Measurements from ENCODE around the gene PRR12.

Gene PRR12

DNA sequence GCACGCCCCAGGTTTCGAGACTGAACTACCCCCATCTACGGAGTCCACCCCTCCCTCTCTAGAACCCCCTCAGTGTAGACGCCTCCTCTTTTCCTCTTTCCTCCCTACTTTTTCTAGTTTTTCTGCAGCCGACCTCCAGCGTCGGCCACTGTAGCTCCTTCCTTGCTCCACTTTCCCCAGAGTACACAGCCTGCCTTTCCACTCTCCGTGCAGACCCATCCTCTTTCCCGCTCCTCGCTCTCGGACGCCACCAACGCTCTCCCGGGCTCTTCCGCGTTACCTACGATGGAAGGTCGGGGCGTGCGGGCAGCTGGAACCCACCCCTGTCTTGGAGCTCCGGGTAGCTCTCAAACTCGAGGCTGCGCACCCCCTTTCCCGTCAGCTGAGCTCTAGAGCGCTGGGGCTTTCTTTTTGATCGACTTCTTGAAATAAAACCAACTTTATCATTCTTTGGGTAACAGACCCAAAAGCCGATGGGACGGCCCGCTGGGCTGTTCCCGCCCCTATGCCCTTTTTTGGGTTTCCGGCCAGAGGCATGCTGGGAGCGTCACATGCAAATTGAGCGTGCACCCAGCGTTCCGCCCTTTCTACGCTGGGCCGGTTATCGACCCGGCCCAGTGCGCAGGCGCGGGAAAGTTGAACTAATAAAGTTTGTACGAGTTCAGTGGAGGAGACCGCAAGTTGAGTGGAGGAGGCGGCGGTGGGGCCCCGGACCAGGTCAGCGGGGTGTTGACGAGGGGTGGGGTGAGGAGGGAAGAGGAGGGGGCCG, 74.6 kb downstream of the PRR12 start, which contains the start of the genes BCL2L12 and IRF3:
Gene BCL2L12 (plus strand): TSS at position 583 of the 769 bp plus-strand sequence. CDS start 760 bp downstream, outside the sequence.
Gene IRF3 (minus strand): TSS at position 507 of the 769 bp plus-strand sequence. CDS start 1,019 bp downstream, outside the sequence.
- DNase-seq (ENCODE audit: low read depth), result peak; percentile 98

DNA sequence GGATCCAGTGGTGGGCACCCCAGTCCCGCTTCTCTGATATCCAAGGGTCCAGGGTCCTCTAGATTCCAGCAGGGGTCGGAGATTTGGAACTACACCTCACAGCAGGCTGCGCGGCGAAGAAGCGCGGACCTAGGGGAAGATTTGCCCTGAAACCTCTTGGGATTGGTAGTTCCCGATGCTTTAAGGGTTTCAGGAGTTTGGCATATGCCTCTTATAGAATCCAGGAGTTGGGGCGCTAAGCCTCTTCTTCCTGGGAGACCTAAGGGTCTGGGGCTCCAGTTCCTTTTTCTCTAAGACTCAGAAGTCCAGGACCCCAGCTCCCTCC, 75.1 kb downstream of the PRR12 start:
- DNase-seq (ENCODE audit: low read depth), result no peak

DNA sequence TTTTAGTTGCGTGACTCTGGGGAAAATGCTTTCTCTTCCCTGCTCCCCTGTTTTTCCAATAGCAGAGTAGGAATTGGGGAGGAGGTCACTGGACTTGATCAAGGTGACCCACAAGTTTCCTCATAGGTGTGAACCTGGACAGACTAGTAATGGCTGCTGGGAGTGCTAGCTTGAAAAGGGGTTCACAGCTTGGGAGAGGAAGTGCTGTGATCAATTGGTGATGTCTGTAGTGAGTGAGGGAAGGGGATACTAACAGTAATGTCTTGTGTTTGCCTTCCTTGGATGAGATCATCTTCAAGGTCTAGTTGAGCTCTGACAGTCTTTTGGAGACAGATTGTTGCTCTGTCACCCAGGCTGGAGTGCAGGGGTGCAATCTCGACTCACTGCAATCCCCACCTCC, 76.5 kb downstream of the PRR12 start:
- no peak for DNase-seq (ENCODE audit: low read depth)

DNA sequence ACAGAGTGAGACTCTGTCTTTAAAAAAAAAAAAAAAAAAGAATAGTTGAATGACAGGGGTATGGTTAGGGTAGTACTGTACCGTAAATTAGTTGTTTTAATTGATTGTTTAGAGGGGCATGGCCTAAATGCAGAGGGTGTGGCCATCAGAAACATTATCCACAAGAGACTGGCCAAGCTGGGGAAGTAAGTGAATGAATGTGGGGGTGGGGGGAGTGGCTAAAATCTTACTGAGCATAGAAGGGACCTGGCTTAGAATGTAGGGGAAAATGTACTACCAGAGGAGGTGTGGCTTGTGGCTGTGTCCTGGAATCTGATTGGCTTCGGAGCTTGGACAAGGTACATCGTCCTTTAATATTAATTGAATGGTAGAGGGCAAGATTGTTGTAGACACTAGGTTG, 78.5 kb downstream of the PRR12 start:
- no peak for DNase-seq (ENCODE audit: low read depth)

DNA sequence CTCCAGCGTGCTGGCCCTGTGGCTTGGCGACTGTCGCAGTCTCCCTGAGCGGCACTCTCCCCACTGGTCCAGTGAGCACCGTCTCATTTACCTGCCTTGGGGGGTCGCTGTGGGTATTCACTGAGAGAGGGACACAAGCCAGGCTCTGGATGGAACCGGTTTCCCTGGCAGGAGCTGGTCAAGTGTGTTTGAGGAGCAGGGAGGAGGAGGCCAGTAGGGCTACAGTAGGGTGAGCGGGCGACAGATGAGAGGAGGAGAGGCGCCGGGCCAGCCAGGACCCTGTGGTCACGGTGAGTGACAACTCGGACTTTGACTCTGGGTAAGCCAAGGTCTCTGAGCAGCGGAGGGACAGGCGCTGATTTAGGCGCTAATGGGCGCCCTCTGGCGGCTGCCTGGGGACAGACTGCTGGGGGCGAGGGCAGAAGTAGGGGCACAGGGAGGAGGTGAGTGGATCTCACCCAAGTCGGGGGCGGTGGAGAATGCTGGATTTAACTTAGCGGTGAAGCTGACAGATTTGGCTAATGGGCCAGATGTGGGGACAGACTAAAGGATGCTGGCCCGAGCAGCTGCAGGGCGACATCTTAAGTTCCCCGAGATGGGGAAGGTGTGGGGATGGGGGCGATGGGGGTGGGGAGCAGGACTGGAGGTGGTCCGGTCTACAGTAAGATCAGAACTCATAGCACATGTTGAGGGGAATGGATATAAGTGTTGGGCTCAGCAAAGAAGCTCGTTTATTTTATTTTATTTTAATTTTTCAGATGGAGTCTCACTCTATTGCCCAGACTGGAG, 81.3 kb downstream of the PRR12 start:
- DNase-seq (ENCODE audit: low read depth), result peak; percentile 64

All from stimulated activated CD8-positive, alpha-beta memory T cell treated with anti-CD3 and anti-CD28 coated beads, Interleukin-7, amount 100 ng/mL, for 24 hours (primary cell).